H1 (cell line): ENCODE measurements around the gene METTL25B. TPM values are rescaled to one million over a fixed set of nuclear protein-coding genes. Genes with fewer than 3 reads are reported as not detected.

Source experiments
- BCL11A ChIP-seq, 2 experiments: IDR thresholded peaks; one replicate each; pipeline ENCODE4 v1.6.1; 2011; ENCODE audit warnings: low read depth in 2 of 2, low read length in 2 of 2, mild to moderate bottlenecking in 2 of 2
- CHD7 ChIP-seq: fragments of 300-600 bp; sonication (generic); IDR thresholded peaks from 2 replicates; pipeline ENCODE4 v1.7.1; 2012; ENCODE audit warnings: low read length, moderate library complexity, mild to moderate bottlenecking, inconsistent platforms; ENCODE audit not compliant: insufficient replicate concordance
- CTBP2 ChIP-seq: IDR thresholded peaks from 2 replicates; pipeline ENCODE4 v1.7.0; 2011; ENCODE audit warnings: borderline replicate concordance, mild to moderate bottlenecking, moderate library complexity, mixed read lengths, low read length; ENCODE audit not compliant: insufficient read depth, insufficient read length
- CTCF ChIP-seq, 3 experiments: IDR thresholded peaks; 1 replicate in 2 of 3; 2 replicates in 1 of 3; pipeline versions ENCODE4 v1.5.1 to v1.6.1; 2011; ENCODE audit warnings: low read length in 3 of 3, mild to moderate bottlenecking in 3 of 3, inconsistent platforms in 2 of 3, low read depth in 1 of 3, moderate library complexity in 1 of 3; ENCODE audit not compliant: insufficient read depth in 1 of 3; ENCODE audit errors: control extremely low read depth in 1 of 3
- KDM1A ChIP-seq: fragments of 200-600, 300-600 bp; sonication (generic); IDR thresholded peaks from 2 replicates; pipeline ENCODE4 v1.7.1; 2016; ENCODE audit warnings: mild to moderate bottlenecking, low read length, borderline replicate concordance
- POLR2A ChIP-seq, 2 experiments: IDR thresholded peaks; 1 replicate in 1 of 2; 2 replicates in 1 of 2; pipeline ENCODE4 v1.6.1; 2011; ENCODE audit warnings: low read depth in 2 of 2, low read length in 2 of 2, mild to moderate bottlenecking in 2 of 2; ENCODE audit errors: control extremely low read depth in 1 of 2
- SRF ChIP-seq: IDR thresholded peaks from 2 replicates; pipeline ENCODE4 v1.6.1; 2011; ENCODE audit warnings: mild to moderate bottlenecking, low read depth, low read length, moderate library complexity
- polyA plus RNA-seq, 7 experiments: library from polyadenylated mRNA; depleted of rRNA in 3 of 7; stranded (reverse) in 5 of 7; unstranded in 2 of 7; fragments of >200 nt in 5 of 7; fragments of 200-250 nt in 2 of 7; gene quantifications; 1 replicate in 5 of 7; 2 replicates in 1 of 7; 4 replicates in 1 of 7; pipeline versions ENCODE4 v1.2.1 to v1.2.3, GENCODE V29; 2011 to 2013; ENCODE audit warnings: missing spikeins in 2 of 7, mixed read lengths in 2 of 7
- total RNA-seq: library from RNA; stranded (reverse); fragmentation: NEBNext Ultra II Directional; extraction: Animal tissue kit (Norgen Biotek cat#: 25700); gene quantifications from 2 replicates; pipeline ENCODE4 v1.2.1, GENCODE V29; 2021

METTL25B gene
- total and polyA plus RNA-seq, 2 of the 8 experiments (the other 6 are each of a cell fraction or from before 2014, with no cell fraction given) = 28.4 to 30.1 TPM

DNA sequence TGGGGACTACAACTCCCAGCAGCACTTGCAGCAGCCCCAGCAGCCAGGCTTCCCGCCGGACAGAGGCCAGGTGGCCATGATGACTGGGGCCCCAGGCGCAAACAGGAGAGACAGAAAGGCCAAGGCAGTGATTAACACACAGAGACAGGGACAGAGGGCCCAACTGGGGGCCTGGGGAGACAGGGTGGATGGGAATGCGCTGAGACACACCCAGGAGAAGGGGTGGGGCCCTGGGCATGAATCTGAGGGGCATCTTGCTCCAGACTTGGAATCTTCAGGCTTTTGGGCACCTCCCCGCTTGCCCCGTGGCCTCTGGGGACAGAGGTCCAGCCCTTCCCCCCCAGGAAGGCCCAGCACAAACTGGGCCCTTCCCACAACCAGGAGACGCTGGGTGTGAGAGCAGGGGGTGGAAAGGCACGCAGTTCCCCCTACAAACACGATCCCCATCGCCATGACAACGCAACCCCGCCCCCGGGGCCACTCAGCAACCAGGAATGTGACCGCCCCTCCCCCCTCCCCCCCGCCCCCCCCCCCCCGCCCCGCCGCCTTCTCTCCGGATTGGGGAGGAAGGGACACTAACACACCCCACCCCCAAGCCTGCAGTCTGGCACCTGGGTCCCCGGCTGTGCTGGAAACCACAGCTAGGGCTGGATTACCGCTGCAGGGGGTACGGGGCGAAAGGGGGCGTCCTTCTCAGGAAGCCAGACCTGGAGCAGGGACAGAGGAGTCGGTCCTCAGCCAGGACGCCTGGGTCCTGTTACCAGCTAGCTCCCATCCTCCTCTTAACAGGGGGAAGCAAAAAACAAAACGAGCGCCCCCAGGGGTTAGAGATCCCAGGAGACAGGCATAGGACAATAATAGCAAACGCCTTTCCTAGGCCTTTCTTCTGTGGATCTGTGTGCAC is 18.7 kb downstream of the METTL25B start (continued):
- TF ChIP-seq CHD7 = no peak
- no peak for TF ChIP-seq KDM1A
- TF ChIP-seq CTBP2 = no peak
- TF ChIP-seq POLR2A (IDR thresholded peaks at IDR 0.05; ENCODE audit: control extremely low read depth in 1 of 2, low read depth in 2 of 2, low read length in 2 of 2) = peak; percentile 82 to 89
- TF ChIP-seq CTCF (IDR thresholded peaks at IDR 0.05; ENCODE audit: control extremely low read depth in 1 of 3, insufficient read depth in 1 of 3, low read depth in 1 of 3, low read length in 3 of 3) = peak in 2 of 3 experiments; percentile 26 to 37; a peak in 3 of 4 replicates
- TF ChIP-seq BCL11A (IDR thresholded peaks at IDR 0.05; ENCODE audit: low read depth in 2 of 2, low read length in 2 of 2) = no peak
- TF ChIP-seq SRF = no peak
